Mesothelial cell of epicardium (in vitro differentiated cells): Measurements from ENCODE around the gene GRPEL1. TPM values are rescaled to one million over a fixed set of nuclear protein-coding genes. Genes with fewer than 3 reads are reported as not detected.
A peak's percentile ranks its signal among the peaks of the same experiment; 100 is the strongest.

ENCODE experiments used
- DNase-seq, 2 experiments: peaks; one replicate each; pipeline ENCODE4 v3.0.0; 2021; ENCODE audit warnings: low spot score in 2 of 2; ENCODE audit not compliant: unreplicated experiment in 2 of 2
- H3K27ac Mint-ChIP-seq: 2 replicates; pipeline ENCODE4 v1.8.0; 2021; ENCODE audit warnings: mixed read lengths
- H3K27me3 Mint-ChIP-seq: 2 replicates; pipeline ENCODE4 v1.8.0; 2021; ENCODE audit warnings: low read depth, mixed read lengths
- H3K36me3 Mint-ChIP-seq: 2 replicates; pipeline ENCODE4 v1.8.0; 2021; ENCODE audit warnings: mixed read lengths
- H3K4me1 Mint-ChIP-seq: 2 replicates; pipeline ENCODE4 v1.8.0; 2021; ENCODE audit warnings: mixed read lengths
- H3K4me3 Mint-ChIP-seq: 2 replicates; pipeline ENCODE4 v1.8.0; 2021; ENCODE audit warnings: mild to moderate bottlenecking, moderate library complexity, mixed read lengths
- H3K9me3 Mint-ChIP-seq: 2 replicates; pipeline ENCODE4 v1.8.0; 2021; ENCODE audit warnings: mixed read lengths
- CTCF ChIP-seq: fragments of 200-600 bp; sonication (generic); IDR thresholded peaks from one replicate; pipeline ENCODE4 v1.5.0; 2021; ENCODE audit warnings: antibody characterized with exemption; ENCODE audit not compliant: unreplicated experiment
- total RNA-seq: library from RNA; stranded (reverse); gene quantifications from 3 replicates; pipeline ENCODE4 v1.2.1, GENCODE V29; 2021

The GRPEL1 gene
- total RNA-seq, 1 donor from 2014 or later, result 17.3 TPM

GRCh38 chr4:7054106-7054880, 13.6 kb downstream of the GRPEL1 start:
- TF ChIP-seq CTCF, result no peak
- H3K9me3 Mint-ChIP-seq, result no peaks in the 10 kb centered on the region
- H3K4me3 Mint-ChIP-seq, result no peak overlapping the region
- H3K4me1 Mint-ChIP-seq, result peaks cover 2% of the 10 kb centered on the region
- no peaks in the 10 kb centered on the region for H3K27me3 Mint-ChIP-seq
- no peak overlapping the region for H3K27ac Mint-ChIP-seq
- DNase-seq, result no peak
- H3K36me3 Mint-ChIP-seq, result peaks cover 14% of the 10 kb centered on the region

DNA sequence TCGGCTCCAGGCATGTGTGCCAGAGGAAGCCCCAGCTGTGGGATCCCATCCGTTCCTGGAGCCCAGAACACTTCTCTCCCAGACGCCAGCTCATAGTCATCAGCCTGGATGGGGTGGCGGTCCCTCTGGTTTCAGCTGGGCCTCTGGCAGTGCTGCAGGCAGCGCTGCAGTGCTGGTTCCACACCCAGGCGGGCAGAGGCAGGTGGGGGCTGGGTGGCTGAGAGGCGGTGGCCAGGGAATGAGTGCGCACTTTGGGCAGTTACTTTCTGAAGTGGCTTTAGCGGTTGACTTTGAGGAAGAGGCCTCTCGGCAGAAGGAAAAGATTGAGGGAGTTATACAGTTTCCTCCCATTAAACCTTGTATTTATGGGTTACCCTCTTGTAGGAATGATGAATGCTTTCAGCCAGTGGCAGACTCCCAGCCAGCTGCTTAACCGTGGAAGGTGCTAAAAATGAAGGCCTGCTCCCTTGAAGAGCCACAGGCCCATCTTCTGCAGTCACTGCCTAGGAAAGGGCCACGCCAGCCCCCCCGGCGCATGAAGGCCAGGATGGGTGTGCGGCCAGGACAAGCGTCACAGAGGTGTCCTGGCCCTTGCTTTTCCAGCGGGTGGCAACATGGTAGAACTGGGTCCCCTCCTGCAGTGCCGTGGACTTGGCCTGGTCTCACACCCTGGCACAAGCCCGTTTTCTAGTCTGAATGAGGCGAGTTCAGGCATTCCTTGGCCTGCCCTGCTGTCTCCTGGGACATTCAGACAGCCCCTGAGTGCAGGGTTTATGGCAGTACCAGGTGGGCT, 14.7 kb downstream of the GRPEL1 start:
- H3K36me3 Mint-ChIP-seq, result peaks cover 16% of the 10 kb centered on the region
- H3K27me3 Mint-ChIP-seq, result no peaks in the 10 kb centered on the region
- H3K27ac Mint-ChIP-seq, result no peak overlapping the region
- no peak for DNase-seq
- no peak overlapping the region for H3K4me3 Mint-ChIP-seq
- H3K4me1 Mint-ChIP-seq, result peaks cover 2% of the 10 kb centered on the region
- no peak for TF ChIP-seq CTCF
- H3K9me3 Mint-ChIP-seq, result no peaks in the 10 kb centered on the region

GRCh38 chr4:7052313-7052712, 15.6 kb downstream of the GRPEL1 start:
- H3K9me3 Mint-ChIP-seq, result no peaks in the 10 kb centered on the region
- H3K36me3 Mint-ChIP-seq, result peaks cover 15% of the 10 kb centered on the region
- peak overlapping the region; percentile 28 for H3K27ac Mint-ChIP-seq
- TF ChIP-seq CTCF, result no peak
- no peak for DNase-seq
- H3K4me3 Mint-ChIP-seq, result no peak overlapping the region
- no peaks in the 10 kb centered on the region for H3K27me3 Mint-ChIP-seq
- peaks cover 2% of the 10 kb centered on the region for H3K4me1 Mint-ChIP-seq

- TF ChIP-seq CTCF, result no peak
- Mint-ChIP-seq H3K9me3 (no peaks in the 10 kb centered on the region), H3K27me3 (no peaks in the 10 kb centered on the region), H3K4me3 (no peak overlapping the region), H3K4me1 (peaks cover 2% of the 10 kb centered on the region), H3K36me3 (peaks cover 16% of the 10 kb centered on the region), H3K27ac (no peak overlapping the region)
- DNase-seq, result no peak
Measured at GRCh38 chr4:7051905-7052304, 16.0 kb downstream of the GRPEL1 start.

DNA sequence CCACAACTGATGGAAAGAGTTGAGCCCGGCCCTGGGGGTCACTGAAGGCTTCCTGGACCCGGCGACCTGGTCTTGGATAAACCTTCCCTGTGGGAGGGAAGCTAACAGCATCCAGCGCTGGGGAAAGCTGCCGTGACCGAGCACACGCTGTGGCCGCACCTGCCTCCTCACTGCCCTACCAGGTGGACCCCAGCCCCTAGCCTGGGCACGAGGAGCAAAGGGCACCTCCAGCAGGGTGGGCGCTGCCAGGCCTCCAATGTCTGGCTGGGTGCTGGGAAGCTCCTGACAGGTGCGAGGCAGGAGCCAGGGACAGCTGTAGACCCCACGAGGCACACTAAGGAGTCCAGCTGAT, 16.7 kb downstream of the GRPEL1 start:
- Mint-ChIP-seq H3K4me3 (no peak overlapping the region), H3K4me1 (peaks cover 8% of the 10 kb centered on the region), H3K27ac (no peak overlapping the region), H3K36me3 (peaks cover 15% of the 10 kb centered on the region), H3K9me3 (no peaks in the 10 kb centered on the region), H3K27me3 (no peaks in the 10 kb centered on the region)
- no peak for TF ChIP-seq CTCF
- DNase-seq, result no peak
